HepG2 (cell line): ENCODE measurements around the gene OSGIN1.

ENCODE experiments used
- EP300 ChIP-seq, 3 experiments: sonication (generic) in 1 of 3; formaldehyde crosslinking in 1 of 3; IDR thresholded peaks; 2 replicates each; pipeline versions ENCODE4 v1.5.1 to v1.6.1; 2011 to 2020; ENCODE audit warnings: low read depth in 2 of 3, low read length in 2 of 3, borderline replicate concordance in 1 of 3, improper control_type of control experiment in 1 of 3, mild to moderate bottlenecking in 1 of 3, missing genetic modification reagents in 1 of 3, moderate library complexity in 1 of 3
- RNF2 ChIP-seq: fragments of 450-650 bp; conservative IDR thresholded peaks from 2 replicates; pipeline ENCODE4 v1.6.1; 2016; ENCODE audit warnings: low read depth
- ZNF749 ChIP-seq: sonication (generic); formaldehyde crosslinking; IDR thresholded peaks from 2 replicates; pipeline ENCODE4 v1.8.0; 2022; ENCODE audit warnings: mild to moderate bottlenecking, missing genetic modification reagents, moderate library complexity, borderline replicate concordance
- TF ChIP-seq, protein P1 (sequence below): IDR thresholded peaks from 2 replicates; pipeline ENCODE4 v1.6.1; 2016; ENCODE audit warnings: low read depth

DNA sequence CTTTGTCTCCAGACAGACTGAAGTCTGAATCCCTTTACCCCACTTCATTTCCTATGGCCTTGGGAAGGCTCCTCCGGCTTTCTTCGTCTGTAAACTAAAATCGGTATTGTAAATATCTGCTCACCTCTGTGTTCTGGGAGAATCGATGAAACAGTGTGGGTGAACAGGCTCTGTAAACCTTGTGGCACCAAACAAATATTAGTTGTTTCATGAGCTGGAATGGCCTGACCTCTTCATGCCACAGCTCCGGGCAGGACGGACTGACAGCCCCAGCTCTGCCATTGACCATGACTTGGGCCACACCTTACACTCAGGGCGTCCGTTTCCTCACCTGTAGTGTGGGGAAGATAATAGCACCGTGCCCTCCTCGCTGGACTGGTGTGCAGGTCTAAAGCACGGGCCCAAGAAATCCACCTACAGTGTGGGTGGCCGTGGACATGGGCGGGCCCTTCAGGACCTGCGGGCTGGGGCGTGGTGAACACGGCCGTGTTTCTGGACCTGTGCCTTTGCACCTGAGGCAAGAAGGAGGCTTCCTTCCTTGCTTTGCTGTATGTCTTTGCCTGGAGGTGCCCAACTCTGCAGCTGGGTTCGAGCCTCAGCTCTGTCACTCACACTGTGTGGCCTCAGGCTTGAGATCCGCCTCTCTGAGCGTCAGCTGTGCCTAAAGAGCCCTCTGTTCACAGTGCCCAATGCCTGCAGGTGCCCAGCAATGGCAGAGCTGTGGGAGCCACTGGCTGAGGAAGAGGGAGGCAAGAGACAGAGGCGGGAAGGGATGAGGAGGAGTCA, 6.1 kb upstream of the OSGIN1 start:
- TF ChIP-seq EP300 (IDR thresholded peaks at IDR 0.05; ENCODE audit: low read depth in 2 of 2, low read length in 2 of 2): peak in 1 of 2 experiments; percentile 77; a peak in 2 of 4 replicates
- no peak; the same call in 1 of the 2 replicates for TF ChIP-seq EP300 (CRISPR knock-in tag; IDR thresholded peaks at IDR 0.05; ENCODE audit: borderline replicate concordance)
- no peak for TF ChIP-seq RNF2
- TF ChIP-seq ZNF749 (CRISPR knock-in tag): no peak
- TF ChIP-seq, protein P1, sequence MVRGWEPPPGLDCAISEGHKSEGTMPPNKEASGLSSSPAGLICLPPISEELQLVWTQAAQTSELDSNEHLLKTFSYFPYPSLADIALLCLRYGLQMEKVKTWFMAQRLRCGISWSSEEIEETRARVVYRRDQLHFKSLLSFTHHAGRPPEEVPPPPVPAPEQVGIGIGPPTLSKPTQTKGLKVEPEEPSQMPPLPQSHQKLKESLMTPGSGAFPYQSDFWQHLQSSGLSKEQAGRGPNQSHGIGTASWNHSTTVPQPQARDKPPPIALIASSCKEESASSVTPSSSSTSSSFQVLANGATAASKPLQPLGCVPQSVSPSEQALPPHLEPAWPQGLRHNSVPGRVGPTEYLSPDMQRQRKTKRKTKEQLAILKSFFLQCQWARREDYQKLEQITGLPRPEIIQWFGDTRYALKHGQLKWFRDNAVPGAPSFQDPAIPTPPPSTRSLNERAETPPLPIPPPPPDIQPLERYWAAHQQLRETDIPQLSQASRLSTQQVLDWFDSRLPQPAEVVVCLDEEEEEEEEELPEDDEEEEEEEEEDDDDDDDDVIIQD (CRISPR knock-in tag): no peak
